Measurements from ENCODE around the gene SMIM24.

Gene SMIM24

DNA sequence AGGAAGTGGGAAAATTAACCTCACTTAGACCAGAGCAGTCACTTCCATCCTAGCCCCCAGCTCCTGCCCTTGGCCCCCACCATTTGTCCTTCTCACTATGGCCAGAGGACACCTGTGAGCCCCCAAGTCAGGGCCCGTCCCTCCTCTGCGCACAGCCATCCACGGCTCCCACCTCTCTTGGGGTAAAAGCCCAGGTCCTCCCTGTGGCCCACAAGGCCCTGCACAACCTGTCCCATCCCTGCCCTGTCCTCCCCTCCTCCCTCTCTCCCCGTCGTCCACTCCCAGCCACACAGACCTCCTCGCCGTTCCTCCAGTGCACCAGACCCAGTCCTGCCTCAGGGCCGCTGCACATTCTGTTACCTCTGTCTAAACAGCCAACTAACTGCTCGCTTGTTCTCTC is 53.9 kb downstream of the SMIM24 start:
- no peak for DNase-seq
